Activated B cell treated with CpG ODN at 0.5 μM for 24 hours (primary cell): Measurements from ENCODE around the gene RTN4. TPM values are rescaled to one million over a fixed set of nuclear protein-coding genes. Genes with fewer than 3 reads are reported as not detected.

Experiments
- ATAC-seq: fragments of 200-7000 bp; cut with Tn5 transposase; one replicate; pipeline ENCODE4 v1.10.0; 2021; ENCODE audit warnings: low read depth, mild to moderate bottlenecking, moderate library complexity
- CTCF ChIA-PET: fragments of 350-600 bp; sonication (Branson Sonifier 250); formaldehyde crosslinking; loops from one replicate; lab custom pipeline; 2021; ENCODE audit warnings: antibody characterized with exemption; lab: Charles Lee
- POLR2A ChIA-PET: fragments of 350-600 bp; sonication (Branson Sonifier 250); formaldehyde crosslinking; loops from one replicate; lab custom pipeline; 2021; ENCODE audit warnings: antibody characterized with exemption; lab: Charles Lee
- DNase-seq: peaks from one replicate; pipeline ENCODE4 v3.0.0; 2022
- H3K27ac Mint-ChIP-seq: one replicate; pipeline ENCODE4 v1.8.0; 2020; ENCODE audit warnings: mixed read lengths
- H3K27me3 Mint-ChIP-seq: one replicate; pipeline ENCODE4 v1.8.0; 2021; ENCODE audit warnings: mixed read lengths
- H3K36me3 Mint-ChIP-seq: one replicate; pipeline ENCODE4 v1.8.0; 2021; ENCODE audit warnings: low read depth, mixed read lengths
- H3K4me1 Mint-ChIP-seq: one replicate; pipeline ENCODE4 v1.8.0; 2021; ENCODE audit warnings: mixed read lengths
- H3K4me3 Mint-ChIP-seq: one replicate; pipeline ENCODE4 v1.8.0; 2020; ENCODE audit warnings: mild to moderate bottlenecking, mixed read lengths
- H3K9me3 Mint-ChIP-seq: one replicate; pipeline ENCODE4 v1.8.0; 2020; ENCODE audit warnings: mixed read lengths
- intact Hi-C: fragments of 100-400 bp; cut with micrococcal nuclease; formaldehyde crosslinking; loops from one replicate; pipeline ENCODE4 v1.15.1; 2024
- total RNA-seq: library from RNA; stranded (reverse); gene quantifications from 2 replicates; pipeline ENCODE4 v1.2.3, GENCODE V29; 2022
- TF ChIP-seq, protein P1 (sequence below): fragments of 200-600 bp; IDR thresholded peaks from one replicate; pipeline ENCODE4 v1.8.0; 2022; ENCODE audit warnings: antibody characterized with exemption, mild to moderate bottlenecking

Gene RTN4
- total RNA-seq, 1 donor from 2014 or later, result 60.5 TPM

DNA sequence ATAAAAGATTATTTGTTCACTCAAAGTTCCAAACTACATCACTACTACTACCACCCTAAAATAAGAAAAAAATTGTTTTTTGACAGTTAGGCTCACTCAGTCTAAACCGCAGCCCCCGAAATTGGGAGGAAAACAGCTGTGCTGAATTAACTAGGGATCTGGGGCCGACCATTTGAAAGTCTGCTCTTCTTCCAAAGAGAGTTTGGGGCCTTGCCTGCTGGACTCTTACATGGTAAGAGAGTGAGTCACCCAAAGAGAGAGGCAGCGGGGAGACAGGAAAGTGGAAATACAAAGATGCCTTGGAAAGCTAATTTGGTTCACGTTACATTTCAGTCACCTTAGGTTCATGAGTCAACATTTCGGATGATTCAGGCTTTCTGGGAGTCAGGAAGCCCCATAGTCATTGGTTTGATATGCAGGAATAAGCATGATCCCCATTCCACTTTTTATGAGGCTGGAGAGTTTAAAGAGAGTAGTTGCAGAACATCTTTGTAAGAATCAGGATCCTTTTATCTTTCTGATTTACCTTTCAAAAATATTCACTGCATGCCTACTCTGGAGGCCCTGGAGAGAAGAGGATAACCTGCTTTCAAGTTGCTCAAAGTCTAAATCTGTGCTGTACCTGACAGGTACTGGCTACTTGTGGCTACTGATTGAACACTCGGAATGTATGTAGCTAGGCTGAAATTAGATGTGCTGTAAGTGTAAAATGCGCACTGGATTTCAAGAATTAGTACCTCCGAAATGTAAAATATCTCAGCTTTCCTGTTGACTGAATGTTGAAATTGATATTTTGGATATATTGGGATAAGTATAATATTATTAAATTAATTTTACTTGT, 995 bp upstream of the RTN4 start:
- DNase-seq, result no peak
- H3K27me3 Mint-ChIP-seq, result no peaks in the 10 kb centered on the region
- H3K4me1 Mint-ChIP-seq, result peaks cover 66% of the 10 kb centered on the region
- ChIA-PET CTCF (interaction anchor here (1.1 to 2.9 kb wide), 6 partner anchors 11 to 124 kb away, joined by 4 to 20 read pairs (median 6); no protein-coding TSS in a partner anchor), POLR2A (interaction anchor here (0.6 to 4.1 kb wide), 25 partner anchors 9 to 935 kb away, joined by 3 to 45 read pairs (median 4); partner anchors contain the start of genes CFAP36, CLHC1, EML6 and RPS27A)
- ATAC-seq, result no peak
- H3K4me3 Mint-ChIP-seq, result peak overlapping the region; percentile 96
- TF ChIP-seq, protein P1, sequence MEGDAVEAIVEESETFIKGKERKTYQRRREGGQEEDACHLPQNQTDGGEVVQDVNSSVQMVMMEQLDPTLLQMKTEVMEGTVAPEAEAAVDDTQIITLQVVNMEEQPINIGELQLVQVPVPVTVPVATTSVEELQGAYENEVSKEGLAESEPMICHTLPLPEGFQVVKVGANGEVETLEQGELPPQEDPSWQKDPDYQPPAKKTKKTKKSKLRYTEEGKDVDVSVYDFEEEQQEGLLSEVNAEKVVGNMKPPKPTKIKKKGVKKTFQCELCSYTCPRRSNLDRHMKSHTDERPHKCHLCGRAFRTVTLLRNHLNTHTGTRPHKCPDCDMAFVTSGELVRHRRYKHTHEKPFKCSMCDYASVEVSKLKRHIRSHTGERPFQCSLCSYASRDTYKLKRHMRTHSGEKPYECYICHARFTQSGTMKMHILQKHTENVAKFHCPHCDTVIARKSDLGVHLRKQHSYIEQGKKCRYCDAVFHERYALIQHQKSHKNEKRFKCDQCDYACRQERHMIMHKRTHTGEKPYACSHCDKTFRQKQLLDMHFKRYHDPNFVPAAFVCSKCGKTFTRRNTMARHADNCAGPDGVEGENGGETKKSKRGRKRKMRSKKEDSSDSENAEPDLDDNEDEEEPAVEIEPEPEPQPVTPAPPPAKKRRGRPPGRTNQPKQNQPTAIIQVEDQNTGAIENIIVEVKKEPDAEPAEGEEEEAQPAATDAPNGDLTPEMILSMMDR, result no peak
- intact Hi-C loops, result loop anchor here (2.0 to 10.0 kb wide), 6 partner anchors 101 to 566 kb away; partner anchors contain the start of genes CCDC88A, CFAP36 and PPP4R3B
- H3K9me3 Mint-ChIP-seq, result no peaks in the 10 kb centered on the region
- H3K36me3 Mint-ChIP-seq, result peaks cover 12% of the 10 kb centered on the region
- H3K27ac Mint-ChIP-seq, result peak overlapping the region; percentile 99

DNA sequence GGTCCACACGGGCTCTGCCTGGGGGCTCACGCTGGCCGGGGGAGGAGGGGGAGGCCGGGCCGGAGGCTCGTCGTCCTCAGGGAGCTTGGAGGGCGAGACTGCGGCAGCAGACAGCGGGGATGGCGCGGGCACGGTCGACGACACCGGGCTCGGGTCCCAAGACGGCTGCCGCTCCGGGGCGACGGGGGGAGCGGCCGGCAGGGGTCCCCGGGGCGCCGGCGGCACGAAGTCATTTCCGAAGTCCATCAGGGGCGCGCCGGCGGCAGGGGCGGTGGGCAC, 491 bp downstream of the RTN4 start:
- CTCF ChIA-PET, result interaction anchor here (0.8 to 2.9 kb wide), 8 partner anchors 9 to 174 kb away, joined by 3 to 20 read pairs (median 6); no protein-coding TSS in a partner anchor
- peak overlapping the region; percentile 99 for H3K27ac Mint-ChIP-seq
- TF ChIP-seq, protein P1, result no peak
- no peaks in the 10 kb centered on the region for H3K27me3 Mint-ChIP-seq
- peaks cover 70% of the 10 kb centered on the region for H3K4me1 Mint-ChIP-seq
- ATAC-seq (no peak), DNase-seq (no peak)
- H3K4me3 Mint-ChIP-seq, result peak overlapping the region; percentile 96
- no peaks in the 10 kb centered on the region for H3K9me3 Mint-ChIP-seq
- intact Hi-C loops, result loop anchor here (1.0 to 10.0 kb wide), 18 partner anchors 16 to 1277 kb away; partner anchors contain the start of genes ACYP2, CCDC88A, CFAP36 and CLHC1
- POLR2A ChIA-PET, result interaction anchor here (0.6 to 4.1 kb wide), 24 partner anchors 9 to 1282 kb away, joined by 3 to 45 read pairs (median 4); partner anchors contain the start of genes CCDC88A, CHAC2, CLHC1 and EML6
- peaks cover 12% of the 10 kb centered on the region for H3K36me3 Mint-ChIP-seq

DNA sequence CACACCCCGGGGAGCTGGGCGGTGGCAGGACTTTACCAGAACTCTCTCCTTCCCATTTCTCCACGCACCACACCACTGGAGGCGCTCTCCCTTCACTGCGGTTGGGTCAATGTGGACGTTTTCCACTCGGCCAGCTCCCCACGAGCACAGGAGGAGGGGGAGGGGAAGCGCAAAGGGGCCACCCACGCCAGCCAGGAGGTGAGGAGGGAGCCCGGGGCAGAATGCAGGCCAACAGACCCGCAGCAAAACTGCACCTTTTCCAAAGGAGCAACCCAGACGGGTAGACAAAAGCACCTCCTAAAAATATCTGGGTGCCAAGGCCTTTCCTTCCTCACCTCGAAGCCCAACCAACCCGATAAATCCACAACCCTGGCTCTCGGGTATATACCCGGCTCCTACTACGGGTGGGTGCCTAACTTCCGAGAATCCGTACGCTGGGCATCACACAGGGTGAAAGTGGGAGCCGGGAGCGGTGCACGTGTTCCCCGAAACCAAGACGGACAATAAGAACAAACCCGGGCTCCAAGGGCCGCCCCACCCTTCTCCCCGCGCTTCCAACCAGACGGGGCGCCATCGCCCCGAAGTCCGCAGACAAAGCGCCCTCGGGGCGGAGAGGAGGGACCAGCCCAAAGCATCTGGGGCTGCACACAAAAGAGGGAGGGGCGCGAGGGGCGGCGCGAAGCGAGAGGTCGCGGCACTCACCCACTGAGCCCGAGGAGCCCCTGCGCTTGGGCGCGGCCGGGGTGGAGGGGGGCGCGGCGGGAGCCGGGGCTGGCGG, 1.0 kb downstream of the RTN4 start:
- peaks cover 64% of the 10 kb centered on the region for H3K4me1 Mint-ChIP-seq
- peaks cover 12% of the 10 kb centered on the region for H3K36me3 Mint-ChIP-seq
- CTCF ChIA-PET, result interaction anchor here (1.2 to 2.9 kb wide), 6 partner anchors 9 to 175 kb away, joined by 3 to 20 read pairs (median 7); no protein-coding TSS in a partner anchor
- ATAC-seq (peak; percentile 1), DNase-seq (peak; percentile 57)
- no peaks in the 10 kb centered on the region for H3K27me3 Mint-ChIP-seq
- intact Hi-C loops, result loop anchor here (1.0 to 10.0 kb wide), 4 partner anchors 34 to 1277 kb away; no protein-coding TSS in a partner anchor
- H3K27ac Mint-ChIP-seq, result peak overlapping the region; percentile 88
- TF ChIP-seq, protein P1, result no peak
- H3K9me3 Mint-ChIP-seq, result no peaks in the 10 kb centered on the region
- POLR2A ChIA-PET, result interaction anchor here (1.0 to 4.1 kb wide), 13 partner anchors 8 to 490 kb away, joined by 3 to 45 read pairs (median 7); partner anchors contain the start of genes CCDC88A, CLHC1, EML6 and RPS27A
- H3K4me3 Mint-ChIP-seq, result peak overlapping the region; percentile 96

DNA sequence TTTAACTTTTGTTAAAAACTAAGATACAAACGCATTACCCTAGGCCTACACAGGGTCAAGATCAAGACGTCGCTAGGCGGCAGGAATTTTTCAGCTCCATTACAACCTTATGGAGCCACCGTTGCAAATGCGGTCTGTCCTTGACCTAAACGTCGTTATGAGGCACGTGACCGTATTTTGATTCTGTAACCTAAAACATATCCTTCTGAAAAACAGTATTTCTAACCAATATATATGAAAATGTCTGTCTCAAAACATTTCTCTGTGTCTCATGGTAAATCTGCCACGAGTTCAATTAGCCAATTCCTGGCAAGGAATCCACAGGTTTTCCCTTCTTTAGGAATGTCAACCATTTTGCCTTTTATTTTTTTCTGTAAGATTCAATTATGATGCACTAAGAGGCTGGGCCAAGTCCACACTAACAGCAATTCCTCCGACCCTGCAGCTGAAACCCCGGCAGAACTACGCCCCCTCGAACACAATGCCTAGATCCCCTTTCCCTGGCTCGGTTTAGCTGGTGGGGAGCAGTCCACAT, 1.7 kb downstream of the RTN4 start:
- CTCF ChIA-PET, result interaction anchor here (0.7 to 2.9 kb wide), 6 partner anchors 8 to 126 kb away, joined by 3 to 9 read pairs (median 4); no protein-coding TSS in a partner anchor
- no peak for DNase-seq
- no peaks in the 10 kb centered on the region for H3K9me3 Mint-ChIP-seq
- intact Hi-C loops, result loop anchor here (1.0 to 10.0 kb wide), 4 partner anchors 34 to 1276 kb away; no protein-coding TSS in a partner anchor
- H3K27me3 Mint-ChIP-seq, result no peaks in the 10 kb centered on the region
- ATAC-seq, result no peak
- TF ChIP-seq, protein P1, result no peak
- H3K27ac Mint-ChIP-seq, result peak overlapping the region; percentile 88
- POLR2A ChIA-PET, result interaction anchor here (1.1 to 4.1 kb wide), 5 partner anchors 9 to 184 kb away, joined by 4 to 45 read pairs (median 7); partner anchors contain the start of genes CLHC1 and RPS27A
- H3K36me3 Mint-ChIP-seq, result peaks cover 12% of the 10 kb centered on the region
- peaks cover 59% of the 10 kb centered on the region for H3K4me1 Mint-ChIP-seq
- peak overlapping the region; percentile 96 for H3K4me3 Mint-ChIP-seq
